GM10847 (cell line): Measurements from ENCODE around the gene APC2.
A peak's percentile ranks its signal among the peaks of the same experiment; 100 is the strongest.

Experiments
- POLR2A ChIP-seq: IDR thresholded peaks from 2 replicates; pipeline ENCODE4 v1.6.1; 2011; ENCODE audit not compliant: insufficient read length; ENCODE audit errors: extremely low read depth

Gene APC2, protein sequence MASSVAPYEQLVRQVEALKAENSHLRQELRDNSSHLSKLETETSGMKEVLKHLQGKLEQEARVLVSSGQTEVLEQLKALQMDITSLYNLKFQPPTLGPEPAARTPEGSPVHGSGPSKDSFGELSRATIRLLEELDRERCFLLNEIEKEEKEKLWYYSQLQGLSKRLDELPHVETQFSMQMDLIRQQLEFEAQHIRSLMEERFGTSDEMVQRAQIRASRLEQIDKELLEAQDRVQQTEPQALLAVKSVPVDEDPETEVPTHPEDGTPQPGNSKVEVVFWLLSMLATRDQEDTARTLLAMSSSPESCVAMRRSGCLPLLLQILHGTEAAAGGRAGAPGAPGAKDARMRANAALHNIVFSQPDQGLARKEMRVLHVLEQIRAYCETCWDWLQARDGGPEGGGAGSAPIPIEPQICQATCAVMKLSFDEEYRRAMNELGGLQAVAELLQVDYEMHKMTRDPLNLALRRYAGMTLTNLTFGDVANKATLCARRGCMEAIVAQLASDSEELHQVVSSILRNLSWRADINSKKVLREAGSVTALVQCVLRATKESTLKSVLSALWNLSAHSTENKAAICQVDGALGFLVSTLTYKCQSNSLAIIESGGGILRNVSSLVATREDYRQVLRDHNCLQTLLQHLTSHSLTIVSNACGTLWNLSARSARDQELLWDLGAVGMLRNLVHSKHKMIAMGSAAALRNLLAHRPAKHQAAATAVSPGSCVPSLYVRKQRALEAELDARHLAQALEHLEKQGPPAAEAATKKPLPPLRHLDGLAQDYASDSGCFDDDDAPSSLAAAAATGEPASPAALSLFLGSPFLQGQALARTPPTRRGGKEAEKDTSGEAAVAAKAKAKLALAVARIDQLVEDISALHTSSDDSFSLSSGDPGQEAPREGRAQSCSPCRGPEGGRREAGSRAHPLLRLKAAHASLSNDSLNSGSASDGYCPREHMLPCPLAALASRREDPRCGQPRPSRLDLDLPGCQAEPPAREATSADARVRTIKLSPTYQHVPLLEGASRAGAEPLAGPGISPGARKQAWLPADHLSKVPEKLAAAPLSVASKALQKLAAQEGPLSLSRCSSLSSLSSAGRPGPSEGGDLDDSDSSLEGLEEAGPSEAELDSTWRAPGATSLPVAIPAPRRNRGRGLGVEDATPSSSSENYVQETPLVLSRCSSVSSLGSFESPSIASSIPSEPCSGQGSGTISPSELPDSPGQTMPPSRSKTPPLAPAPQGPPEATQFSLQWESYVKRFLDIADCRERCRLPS (N-terminal part only)

DNA sequence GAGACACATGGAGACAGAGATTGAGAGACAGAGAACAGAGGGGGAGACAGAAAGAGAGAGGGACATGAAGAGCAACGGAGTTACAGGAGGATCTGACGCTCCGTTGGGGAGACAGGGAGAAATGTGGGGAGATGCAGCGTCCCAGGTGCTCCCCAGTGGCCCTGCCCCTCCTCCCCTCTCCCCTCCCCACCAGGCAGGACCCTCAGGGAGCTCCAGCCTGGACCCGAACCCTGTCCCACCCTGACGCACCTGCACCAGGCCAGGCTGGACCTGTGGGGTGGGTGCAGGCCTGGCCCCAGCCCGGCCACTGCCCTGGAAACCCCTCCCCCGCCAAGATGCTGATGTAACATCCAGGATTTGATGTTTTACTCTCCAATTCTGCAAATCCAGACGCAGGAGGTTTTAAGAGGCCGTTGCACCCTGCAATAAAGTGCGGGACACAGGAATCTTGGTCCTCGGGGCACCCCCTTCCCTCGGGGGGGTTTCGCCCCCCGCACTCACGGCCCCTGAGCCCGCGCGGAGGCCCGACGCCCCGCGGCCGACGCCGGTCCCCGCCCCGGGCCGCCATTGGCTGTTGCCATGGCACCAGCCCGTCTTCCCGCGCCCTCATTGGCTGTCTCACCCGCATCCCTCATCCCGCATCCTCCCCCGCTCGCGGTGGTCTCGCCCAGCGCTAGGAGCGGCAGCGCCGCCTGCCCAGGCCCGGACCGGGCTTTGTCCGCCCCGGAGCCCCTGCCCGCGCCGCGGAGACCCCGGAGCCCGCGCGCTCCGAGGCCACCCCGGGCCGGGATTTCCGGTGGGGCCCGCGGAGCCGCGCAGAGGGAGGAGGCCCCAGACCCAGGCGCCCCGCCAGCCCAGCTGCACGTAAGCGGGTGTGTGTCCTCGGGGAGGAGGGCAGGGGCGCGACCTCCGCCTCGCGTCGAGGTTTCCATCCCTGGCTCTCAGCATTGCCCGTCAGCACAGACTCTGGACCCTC is at the start of gene APC2:
TSS of gene APC2 (plus strand) at position 655 of the 976 bp plus-strand sequence. CDS start 2,881 bp downstream, outside the sequence.
- no peak for TF ChIP-seq POLR2A

DNA sequence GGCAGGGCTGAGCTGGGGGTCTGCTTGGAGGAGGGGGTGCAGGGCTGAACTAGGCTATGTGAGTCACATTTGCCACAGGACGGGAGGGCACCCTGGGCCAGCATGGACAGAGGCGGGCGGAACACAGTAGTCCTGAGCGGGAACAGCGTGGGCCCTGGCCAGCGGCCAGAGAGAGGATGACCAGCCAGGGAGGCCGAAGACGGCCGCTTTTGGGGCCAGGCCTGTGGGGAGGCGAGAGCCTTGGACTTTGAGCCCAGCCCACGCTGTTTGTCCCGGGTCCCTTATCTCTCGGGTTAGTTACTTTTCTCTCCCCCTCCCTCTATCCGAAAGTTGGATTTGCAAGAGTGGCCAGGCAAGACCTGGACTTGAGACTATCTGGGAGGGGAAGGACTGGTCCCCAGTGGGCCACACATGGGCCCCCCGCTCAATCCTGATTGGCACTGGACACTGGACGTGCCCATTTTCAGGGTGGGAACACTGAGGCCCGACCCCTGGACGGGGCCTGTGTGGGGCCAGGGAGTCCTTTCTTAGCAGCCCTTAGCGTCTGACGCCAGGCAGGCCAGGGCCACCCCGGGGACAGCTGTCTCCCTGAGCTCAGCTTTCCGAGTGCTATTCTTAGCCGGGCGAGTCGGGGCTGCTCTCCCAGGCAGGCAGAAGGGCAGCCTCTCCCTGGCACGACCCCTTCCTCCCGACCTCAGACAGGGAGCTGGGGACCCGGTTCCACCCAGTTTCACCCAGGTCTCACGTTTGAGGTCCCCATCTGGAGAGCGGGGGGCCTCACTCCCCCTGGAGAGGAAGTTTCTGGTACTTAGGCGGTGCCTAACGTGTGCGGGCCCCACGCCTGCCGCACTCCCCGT is 49.4 kb upstream of the APC2 start:
- no peak for TF ChIP-seq POLR2A

DNA sequence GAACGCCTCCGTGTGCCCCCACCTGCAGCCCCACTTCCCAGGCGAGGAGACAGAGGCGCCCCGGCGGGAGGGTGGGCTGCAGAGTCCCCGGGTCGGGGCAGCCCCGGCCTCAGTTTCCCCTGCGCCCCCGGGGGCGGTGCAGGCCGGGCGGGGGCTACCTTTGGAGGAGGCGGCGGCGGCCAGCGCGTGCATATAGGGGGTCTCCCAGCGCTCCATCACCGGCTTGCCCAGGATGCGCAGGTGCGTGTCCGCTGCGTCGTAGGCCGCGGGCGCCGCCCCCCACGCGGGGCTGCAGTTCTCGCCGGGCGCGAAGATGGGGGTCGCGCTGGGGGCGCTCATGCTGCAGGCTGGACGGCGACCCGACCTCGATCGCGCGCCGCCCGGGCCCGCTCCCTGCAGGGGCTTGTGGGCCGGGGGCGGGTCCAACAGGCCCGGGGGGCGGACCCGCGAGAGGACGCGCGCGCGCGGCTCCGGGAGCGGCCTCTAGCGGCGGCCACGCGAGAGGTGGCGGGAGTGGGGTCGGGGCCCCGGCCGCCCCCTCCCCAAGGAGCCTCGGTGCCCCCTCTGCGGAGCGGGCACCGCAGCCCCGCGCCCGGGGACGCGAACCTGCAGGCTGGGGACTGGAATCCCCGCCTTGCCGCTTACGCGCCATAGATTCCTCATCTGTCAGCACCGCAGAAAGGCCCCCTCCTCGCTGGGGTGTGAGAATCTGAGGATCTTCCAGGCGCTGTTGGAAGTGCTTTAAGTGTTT is 48.6 kb upstream of the APC2 start, which contains the start of gene GAMT:
TSS of gene GAMT (minus strand) at position 405 of the 751 bp plus-strand sequence. CDS start at position 339, 66 bp downstream.
- peak; percentile 20 for TF ChIP-seq POLR2A

DNA sequence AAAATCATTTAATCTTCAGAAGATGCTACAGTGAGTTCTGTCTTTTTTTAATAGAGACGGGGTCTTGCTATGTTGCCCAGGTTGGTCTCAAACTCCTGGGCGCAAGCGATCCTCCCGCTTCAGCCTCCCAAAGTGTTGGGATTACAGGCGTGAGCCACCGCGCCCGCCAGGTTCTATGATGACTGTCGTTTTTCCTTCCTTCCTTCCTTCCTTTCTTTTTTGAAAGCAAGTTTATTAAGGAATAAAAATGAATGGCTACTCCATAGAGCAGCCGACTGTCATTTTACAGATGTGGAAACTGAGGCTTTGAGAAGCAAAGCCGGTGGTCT is 48.1 kb upstream of the APC2 start:
- no peak for TF ChIP-seq POLR2A

DNA sequence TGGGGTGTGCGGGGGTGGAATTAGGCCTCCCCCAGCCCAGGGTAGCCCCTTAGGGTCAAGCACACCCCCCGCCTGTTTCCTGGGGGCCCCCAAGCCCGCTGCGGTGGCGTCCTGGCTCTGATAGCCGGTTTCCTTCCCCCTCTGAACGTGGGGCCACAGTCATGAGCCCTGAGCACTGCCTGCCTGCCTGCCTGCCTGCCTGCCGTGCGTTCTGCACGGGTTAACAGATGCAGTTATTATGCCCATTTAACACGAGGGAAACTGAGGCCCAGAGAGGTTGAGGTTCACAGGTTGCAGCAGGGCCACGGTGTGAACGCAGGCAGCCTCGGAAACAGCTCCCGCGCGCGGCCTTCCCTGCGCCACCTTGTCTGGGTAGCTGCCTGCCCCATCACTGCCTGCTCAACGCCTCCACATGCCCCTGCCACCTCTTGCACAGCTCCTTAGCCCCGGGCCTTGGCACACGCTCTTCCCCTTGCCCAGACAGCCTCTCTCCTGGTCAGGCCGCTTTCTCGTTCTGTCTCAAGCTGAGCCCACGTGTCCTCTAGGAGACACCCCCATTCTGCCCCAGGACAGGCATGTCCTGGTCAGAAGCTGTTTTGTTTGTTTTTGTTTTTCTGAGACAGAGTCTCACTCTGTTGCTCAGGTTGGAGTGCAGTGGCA is 47.4 kb upstream of the APC2 start:
- TF ChIP-seq POLR2A: no peak

DNA sequence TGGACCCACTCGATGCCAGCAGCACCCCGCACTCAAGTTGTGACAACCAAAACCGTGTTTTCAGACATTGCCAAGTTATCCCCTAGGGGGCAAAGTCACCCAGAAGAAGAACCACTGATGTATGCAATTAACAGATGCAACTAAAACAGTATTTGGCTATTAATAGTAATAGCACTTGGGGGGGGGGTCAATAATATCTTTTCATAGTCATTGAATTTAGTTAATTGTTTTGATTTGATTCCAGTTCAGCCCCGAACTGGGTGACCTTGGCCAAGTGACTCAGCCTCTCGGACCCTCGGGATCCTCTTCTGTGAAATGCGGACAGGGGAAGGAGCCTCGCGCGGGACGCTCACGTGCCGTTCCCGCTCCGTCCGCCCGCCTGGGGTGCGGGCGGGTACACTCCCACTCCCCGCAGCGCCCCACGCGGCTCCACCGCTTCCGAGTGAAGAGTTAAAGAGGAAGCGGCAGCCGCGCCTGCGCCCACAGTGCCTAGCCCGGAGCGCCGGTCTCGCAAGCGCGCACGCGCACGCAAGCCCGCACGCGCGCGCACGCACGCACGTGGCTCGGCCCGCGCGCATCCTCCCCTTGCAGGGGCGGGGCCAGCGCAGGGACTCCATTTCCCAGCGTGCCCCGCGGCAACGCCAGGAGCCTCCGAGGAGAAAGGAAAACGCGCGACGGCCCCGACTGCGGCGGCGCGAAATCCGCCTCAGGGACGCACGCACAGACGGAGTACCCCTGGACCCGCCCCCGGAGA is 43.0 kb upstream of the APC2 start:
- TF ChIP-seq POLR2A: peak; percentile 73

DNA sequence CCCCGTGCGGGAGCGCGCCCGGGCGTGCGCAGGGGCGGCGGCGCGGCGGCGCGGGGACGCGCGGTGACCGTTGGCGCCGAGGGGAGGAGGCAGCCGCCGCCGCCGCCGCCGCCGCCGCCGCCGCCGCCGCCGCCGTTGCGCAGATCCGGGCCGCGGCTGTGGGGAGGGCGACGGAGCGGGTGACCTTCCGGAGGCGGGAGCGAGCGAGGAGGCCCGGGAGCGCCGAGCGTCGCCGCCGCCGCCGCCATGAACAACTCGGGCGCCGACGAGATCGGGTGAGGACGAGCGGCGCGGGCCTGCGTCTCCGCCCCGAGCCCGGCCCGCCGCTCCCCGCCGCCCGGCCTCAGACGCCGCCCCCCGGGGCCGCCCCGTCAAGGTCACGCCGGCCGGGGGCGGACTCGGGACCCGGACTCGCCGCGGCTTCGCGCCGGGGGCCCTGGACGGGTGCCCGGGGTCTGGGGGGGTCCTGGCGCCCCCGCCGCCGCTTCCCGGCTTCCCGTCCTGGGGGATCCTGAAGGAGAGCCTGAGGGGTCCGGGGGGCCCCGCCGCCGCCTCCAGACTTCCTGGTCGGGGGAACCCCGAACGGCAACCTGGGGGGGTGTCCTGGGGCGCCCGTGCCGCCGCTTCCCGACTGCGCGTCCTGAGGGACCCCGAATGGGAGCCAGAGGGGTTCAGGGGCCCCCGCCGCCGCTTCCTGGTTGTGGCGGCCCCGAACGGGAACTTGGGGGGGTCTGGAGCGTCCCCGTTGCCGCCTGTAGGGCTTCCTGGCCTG is 42.2 kb upstream of the APC2 start, which contains the start of gene DAZAP1:
TSS of gene DAZAP1 (plus strand) at position 59 of the 772 bp plus-strand sequence. CDS start at position 247, 188 bp downstream.
- no peak for TF ChIP-seq POLR2A

DNA sequence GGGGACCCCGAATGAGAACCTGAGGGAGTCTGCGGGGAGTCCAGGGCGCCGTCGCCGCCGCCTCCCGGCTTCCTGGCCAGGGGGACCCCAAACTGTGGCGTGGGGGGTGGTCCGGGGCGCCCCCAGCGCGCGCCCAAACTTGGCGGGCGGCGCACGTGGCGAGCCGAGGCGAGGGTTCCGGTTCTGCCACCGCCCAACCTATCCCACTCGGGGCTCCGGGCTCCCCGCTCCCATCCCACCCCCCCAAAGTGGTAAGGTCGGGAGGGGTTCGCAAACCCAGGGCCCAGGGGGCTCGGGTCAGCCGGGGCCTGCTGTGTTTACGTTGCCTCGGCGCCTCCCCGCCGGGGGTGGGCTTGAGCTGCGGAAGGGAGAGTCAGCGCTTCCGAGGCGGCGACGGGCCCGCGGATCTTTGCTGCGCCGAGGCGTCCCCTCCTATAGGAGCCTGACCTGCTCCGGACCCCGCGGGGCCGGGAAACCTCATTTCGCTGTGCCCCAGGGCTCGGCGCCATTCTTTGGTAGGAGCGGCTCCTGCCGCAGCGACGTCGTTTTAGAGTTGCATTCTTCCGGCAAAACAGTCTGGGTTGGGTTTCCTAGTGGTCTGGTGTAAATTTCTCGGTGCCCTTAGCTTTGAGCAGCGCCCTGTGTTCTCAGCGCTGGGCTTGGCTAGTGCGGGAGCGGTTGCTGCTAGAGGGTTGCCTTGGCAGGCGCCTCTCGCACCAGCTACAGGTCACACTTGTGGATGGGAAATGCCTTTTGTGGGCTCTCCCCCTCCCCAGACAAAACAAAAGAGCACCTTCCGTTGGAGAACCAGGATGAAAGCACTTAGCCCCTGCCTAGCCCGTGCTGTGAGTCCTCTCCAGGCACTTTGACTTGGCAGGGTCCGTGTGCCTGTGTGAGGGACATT is 41.4 kb upstream of the APC2 start:
- no peak for TF ChIP-seq POLR2A

DNA sequence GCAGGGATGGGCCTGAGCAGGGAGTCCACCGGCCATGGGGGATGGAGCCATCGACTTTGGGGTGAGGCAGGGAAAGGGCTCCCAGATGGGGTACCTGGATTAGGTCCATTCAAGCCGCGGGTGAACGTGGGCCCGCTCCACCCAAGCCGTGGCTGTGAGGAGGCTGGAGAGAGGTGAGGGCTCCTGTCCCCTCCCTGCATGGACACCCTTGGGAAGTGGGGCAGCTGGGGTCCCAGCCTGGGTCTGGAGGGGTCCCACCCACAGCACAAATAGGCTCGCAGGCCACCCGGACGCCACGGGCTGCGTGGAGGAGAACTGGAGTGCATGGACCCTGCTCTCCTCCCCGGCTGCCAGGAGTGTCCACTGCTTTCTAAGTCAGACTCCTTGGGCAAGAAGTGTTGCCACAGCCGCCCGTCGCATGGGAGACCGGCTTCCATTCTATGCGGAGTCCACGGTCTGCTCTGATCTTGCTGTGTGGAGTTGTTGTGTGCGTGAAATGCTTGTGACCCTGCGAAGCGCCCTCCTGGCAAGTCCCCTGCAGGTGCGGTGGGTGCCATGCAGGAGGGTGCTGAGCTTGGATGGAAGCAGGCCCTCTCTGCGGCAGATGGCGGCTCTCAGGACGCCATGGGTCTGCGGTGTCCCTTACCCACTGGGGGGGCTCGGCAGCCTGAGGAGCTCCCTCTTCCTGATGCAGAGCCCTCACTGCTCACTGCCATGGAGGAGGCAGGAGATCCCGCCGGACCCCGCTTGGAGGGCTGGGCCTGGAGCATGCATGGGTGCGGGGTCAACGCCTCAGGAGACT is 40.5 kb upstream of the APC2 start:
- TF ChIP-seq POLR2A: no peak
